GM12875 (cell line): ENCODE results near the gene FGD5.
"Not testable (repeated sequence)": the region's sequence is repeated elsewhere in the genome, so short reads cannot be mapped to it uniquely, and the experiment has no call there.

Experiments used
- H3K4me3 ChIP-seq: one replicate; pipeline ENCODE4 v1.5.1; 2011; ENCODE audit warnings: low read depth, low read length, control low read depth
- CTCF ChIP-seq: IDR thresholded peaks from 2 replicates; pipeline ENCODE4 v1.5.1; 2011; ENCODE audit warnings: low read depth, mild to moderate bottlenecking, control low read depth, inconsistent platforms, low read length, moderate library complexity, borderline replicate concordance; ENCODE audit not compliant: insufficient read depth

The FGD5 gene

GRCh38 chr3:14899993-14900618 is 81.3 kb downstream of the FGD5 start:
- H3K4me3 ChIP-seq: no peak overlapping the region
- no peak for TF ChIP-seq CTCF

- H3K4me3 ChIP-seq: no peak overlapping the region
- TF ChIP-seq CTCF: no peak
These were observed 82.4 kb downstream of the FGD5 start for GRCh38 chr3:14900881-14901873.

GRCh38 chr3:14902719-14903118 is 84.0 kb downstream of the FGD5 start:
- no peak for TF ChIP-seq CTCF
- H3K4me3 ChIP-seq: no peak overlapping the region

- not testable (repeated sequence) for H3K4me3 ChIP-seq
These were observed 84.7 kb downstream of the FGD5 start for GRCh38 chr3:14903501-14903900.

GRCh38 chr3:14905055-14905657 is 86.4 kb downstream of the FGD5 start:
- no peak overlapping the region for H3K4me3 ChIP-seq
- no peak for TF ChIP-seq CTCF

- no peak overlapping the region for H3K4me3 ChIP-seq
- TF ChIP-seq CTCF: no peak
These were observed 87.7 kb downstream of the FGD5 start for GRCh38 chr3:14906355-14906971.
